Measurements from ENCODE around the gene SIM2. TPM values are rescaled to one million over a fixed set of nuclear protein-coding genes. Genes with fewer than 3 reads are reported as not detected.

Gene SIM2
- total RNA-seq, 4 donors from 2014 or later = 0.47 to 2.3 TPM; not detected in 2

DNA sequence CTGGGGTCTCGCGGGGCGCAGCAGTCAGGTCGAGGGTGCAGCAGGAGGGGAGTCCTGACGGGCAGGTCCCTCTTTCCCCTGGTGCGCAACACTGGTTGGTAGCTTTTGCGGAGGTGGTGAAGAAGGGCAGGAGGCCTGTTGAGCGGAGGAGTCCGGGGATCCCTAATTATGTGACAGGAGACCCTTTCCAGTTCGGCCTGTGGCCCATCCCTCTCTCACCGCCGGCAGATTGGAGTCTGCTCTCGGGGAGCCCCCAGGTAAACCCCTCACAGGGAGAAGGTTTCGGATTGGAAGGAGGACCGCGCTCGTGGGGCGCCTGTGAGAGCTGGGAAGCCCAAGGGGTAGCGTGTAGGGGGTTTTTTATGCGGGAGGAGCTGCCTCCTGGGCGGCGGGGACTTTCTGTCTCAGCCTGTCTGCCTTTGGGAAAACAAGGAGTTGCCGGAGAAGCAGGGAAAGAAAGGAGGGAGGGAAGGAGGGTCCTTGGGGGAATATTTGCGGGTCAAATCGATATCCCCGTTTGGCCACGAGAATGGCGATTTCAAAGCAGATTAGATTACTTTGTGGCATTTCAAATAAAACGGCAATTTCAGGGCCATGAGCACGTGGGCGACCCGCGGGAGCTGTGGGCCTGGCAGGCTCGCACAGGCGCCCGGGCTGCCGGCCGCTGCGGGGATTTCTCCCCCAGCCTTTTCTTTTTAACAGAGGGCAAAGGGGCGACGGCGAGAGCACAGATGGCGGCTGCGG, 9.5 kb downstream of the SIM2 start:
- peaks cover 0 to 66% (median 29%) of the 10 kb centered on the region in 3 donors for H3K4me1 ChIP-seq
- TF ChIP-seq, protein P1, sequence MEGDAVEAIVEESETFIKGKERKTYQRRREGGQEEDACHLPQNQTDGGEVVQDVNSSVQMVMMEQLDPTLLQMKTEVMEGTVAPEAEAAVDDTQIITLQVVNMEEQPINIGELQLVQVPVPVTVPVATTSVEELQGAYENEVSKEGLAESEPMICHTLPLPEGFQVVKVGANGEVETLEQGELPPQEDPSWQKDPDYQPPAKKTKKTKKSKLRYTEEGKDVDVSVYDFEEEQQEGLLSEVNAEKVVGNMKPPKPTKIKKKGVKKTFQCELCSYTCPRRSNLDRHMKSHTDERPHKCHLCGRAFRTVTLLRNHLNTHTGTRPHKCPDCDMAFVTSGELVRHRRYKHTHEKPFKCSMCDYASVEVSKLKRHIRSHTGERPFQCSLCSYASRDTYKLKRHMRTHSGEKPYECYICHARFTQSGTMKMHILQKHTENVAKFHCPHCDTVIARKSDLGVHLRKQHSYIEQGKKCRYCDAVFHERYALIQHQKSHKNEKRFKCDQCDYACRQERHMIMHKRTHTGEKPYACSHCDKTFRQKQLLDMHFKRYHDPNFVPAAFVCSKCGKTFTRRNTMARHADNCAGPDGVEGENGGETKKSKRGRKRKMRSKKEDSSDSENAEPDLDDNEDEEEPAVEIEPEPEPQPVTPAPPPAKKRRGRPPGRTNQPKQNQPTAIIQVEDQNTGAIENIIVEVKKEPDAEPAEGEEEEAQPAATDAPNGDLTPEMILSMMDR (IDR thresholded peaks at IDR 0.05) = no peak
- TF ChIP-seq POLR2A (IDR thresholded peaks at IDR 0.05) = no peak
- no peak for TF ChIP-seq EP300 (IDR thresholded peaks at IDR 0.05)
- TF ChIP-seq POLR2AphosphoS5 (IDR thresholded peaks at IDR 0.05) = no peak
- H3K4me3 ChIP-seq = peak overlapping the region in 1 of 2 donors; percentile 33
- peaks cover 100% of the 10 kb centered on the region for H3K27me3 ChIP-seq
- H3K36me3 ChIP-seq = no peaks in the 10 kb centered on the region
- WGBS, 2 donors (ENCODE audit: low coverage in 1 of 2) = 1 to 10% methylated on average over 2 to 21 of the region's 44 CpGs
- no peak overlapping the region for H3K27ac ChIP-seq
- H3K9me3 ChIP-seq = no peaks in the 10 kb centered on the region
- no peak for ATAC-seq

DNA sequence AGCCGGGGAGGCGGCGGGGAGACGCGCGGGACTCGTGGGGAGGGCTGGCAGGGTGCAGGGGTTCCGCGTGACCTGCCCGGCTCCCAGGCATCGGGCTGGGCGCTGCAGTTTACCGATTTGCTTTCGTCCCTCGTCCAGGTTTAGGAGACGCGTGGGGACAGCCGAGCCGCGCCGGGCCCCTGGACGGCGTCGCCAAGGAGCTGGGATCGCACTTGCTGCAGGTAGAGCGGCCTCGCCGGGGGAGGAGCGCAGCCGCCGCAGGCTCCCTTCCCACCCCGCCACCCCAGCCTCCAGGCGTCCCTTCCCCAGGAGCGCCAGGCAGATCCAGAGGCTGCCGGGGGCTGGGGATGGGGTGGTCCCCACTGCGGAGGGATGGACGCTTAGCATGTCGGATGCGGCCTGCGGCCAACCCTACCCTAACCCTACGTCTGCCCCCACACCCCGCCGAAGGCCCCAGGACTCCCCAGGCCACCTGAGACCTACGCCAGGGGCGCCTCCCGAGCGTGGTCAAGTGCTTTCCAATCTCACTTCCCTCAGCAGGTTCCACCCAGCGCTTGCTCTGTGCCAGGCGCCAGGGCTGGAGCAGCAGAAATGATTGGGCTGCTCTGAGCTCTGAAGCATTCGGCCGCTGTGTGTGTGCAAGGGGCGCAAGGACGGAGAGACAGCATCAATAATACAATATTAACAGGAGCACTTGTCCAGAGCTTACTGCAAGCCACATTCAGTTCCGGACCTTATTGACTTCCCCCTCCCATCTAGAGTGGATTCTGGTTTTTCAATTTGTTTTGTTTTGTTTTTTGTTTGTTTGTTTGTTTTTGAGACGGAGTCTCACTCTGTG, 10.3 kb downstream of the SIM2 start:
- ATAC-seq = peak; percentile 13
- Histone ChIP-seq H3K9me3 (no peaks in the 10 kb centered on the region), H3K27me3 (peaks cover 100% of the 10 kb centered on the region), H3K27ac (no peak overlapping the region), H3K4me3 (peak overlapping the region in 1 of 2 donors; percentile 33), H3K4me1 (peaks cover 0 to 65% (median 29%) of the 10 kb centered on the region in 3 donors), H3K36me3 (no peaks in the 10 kb centered on the region)
- 13 to 20% methylated on average over 1 to 4 of the region's 55 CpGs for WGBS, 2 donors (ENCODE audit: low coverage in 1 of 2)
- TF ChIP-seq, protein P1 (IDR thresholded peaks at IDR 0.05) = no peak
- no peak for TF ChIP-seq POLR2AphosphoS5 (IDR thresholded peaks at IDR 0.05)
- TF ChIP-seq EP300 (IDR thresholded peaks at IDR 0.05) = no peak
- TF ChIP-seq POLR2A (IDR thresholded peaks at IDR 0.05) = no peak

DNA sequence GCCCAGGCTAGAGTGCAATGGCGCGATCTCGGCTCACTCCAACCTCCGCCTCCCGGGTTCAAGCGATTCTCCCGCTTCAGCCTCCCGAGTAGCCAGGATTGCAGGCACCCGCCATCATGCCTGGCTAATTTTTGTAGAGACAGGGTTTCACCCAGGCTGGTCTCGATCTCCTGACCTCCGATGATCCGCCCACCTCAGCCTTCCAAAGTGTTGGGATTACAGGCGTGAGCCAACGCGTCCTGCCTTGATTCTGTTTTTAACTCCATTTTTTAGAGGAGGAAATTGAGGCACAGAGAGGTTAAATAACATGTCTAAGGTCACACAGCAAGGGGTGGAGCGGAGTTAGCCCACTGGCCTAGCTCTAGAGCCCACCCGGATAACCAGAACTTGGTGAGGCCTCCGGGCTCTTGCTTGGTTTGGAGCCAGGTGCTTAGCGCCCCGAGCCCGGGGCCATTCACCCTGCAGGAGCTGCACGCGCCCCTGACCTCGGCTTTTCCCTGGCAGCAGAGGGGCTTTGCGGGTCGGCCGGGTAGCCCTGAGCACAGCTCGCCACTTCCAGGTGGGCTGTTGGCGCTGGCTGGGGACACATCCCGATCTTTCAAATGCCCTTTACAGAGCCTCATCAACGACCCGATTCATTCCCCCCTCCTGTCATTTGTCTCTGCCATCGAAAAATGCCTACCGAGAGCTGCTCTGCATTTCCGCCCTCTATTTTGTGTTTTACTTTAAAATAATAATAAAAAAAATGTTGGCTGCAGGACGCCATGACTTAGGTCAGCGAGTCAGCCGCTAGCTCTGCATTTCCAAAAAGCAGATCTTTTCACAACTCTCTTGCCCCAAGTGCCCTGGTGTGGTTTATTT, 11.2 kb downstream of the SIM2 start:
- Histone ChIP-seq H3K27ac (no peak overlapping the region), H3K4me3 (no peak overlapping the region), H3K27me3 (peaks cover 100% of the 10 kb centered on the region), H3K36me3 (no peaks in the 10 kb centered on the region), H3K4me1 (peaks cover 0 to 56% (median 29%) of the 10 kb centered on the region in 3 donors), H3K9me3 (no peaks in the 10 kb centered on the region)
- TF ChIP-seq EP300 (IDR thresholded peaks at IDR 0.05) (no peak), POLR2A (IDR thresholded peaks at IDR 0.05) (no peak), POLR2AphosphoS5 (IDR thresholded peaks at IDR 0.05) (no peak)
- TF ChIP-seq, protein P1 (IDR thresholded peaks at IDR 0.05) = no peak
- 9 to 10% methylated on average over 18 to 20 of the region's 38 CpGs for WGBS, 2 donors (ENCODE audit: low coverage in 1 of 2)
- ATAC-seq = no peak

DNA sequence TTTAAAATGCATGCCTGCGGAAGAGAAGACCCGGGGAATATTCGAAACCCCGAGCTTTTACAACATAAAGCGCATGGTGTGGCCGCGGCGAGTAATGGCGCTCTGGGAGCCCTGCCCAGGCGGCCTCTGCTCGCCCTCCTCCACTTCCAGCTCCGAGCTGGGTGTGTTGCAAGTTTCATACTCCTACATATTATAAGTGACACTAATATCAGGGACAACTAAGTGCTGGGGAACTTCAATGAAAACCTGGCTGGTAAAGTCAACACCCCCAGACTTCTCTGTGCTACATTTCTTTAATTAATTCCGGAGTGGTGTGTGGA, 11.8 kb downstream of the SIM2 start:
- Histone ChIP-seq H3K27me3 (peaks cover 98% of the 10 kb centered on the region), H3K36me3 (no peaks in the 10 kb centered on the region)

More for the DNA sequence above, 11.8 kb downstream of the SIM2 start:
- 10 to 13% methylated on average over 11 to 13 of the region's 13 CpGs for WGBS, 2 donors (ENCODE audit: low coverage in 1 of 2)
- Histone ChIP-seq H3K27ac (no peak overlapping the region), H3K4me1 (peaks cover 0 to 50% (median 29%) of the 10 kb centered on the region in 3 donors), H3K9me3 (no peaks in the 10 kb centered on the region), H3K4me3 (no peak overlapping the region)
- TF ChIP-seq POLR2A (IDR thresholded peaks at IDR 0.05) (no peak), POLR2AphosphoS5 (IDR thresholded peaks at IDR 0.05) (no peak), EP300 (IDR thresholded peaks at IDR 0.05) (no peak)
- TF ChIP-seq, protein P1 (IDR thresholded peaks at IDR 0.05) = no peak
- no peak for ATAC-seq

Data from gastroesophageal sphincter (tissue), 4 donors.